AG10803 (cell line): ENCODE data around the gene SLC35A4.
"Not testable (repeated sequence)": the region's sequence is repeated elsewhere in the genome, so short reads cannot be mapped to it uniquely, and the experiment has no call there.

ENCODE experiments used
- DNase-seq: peaks from one replicate; pipeline ENCODE4 v3.0.0; 2010; ENCODE audit warnings: low read depth
- H3K4me3 ChIP-seq: 2 replicates; pipeline ENCODE4 v1.5.1; 2011; ENCODE audit warnings: mild to moderate bottlenecking, low read length, control low read depth
- TF ChIP-seq, protein P1 (sequence below): conservative IDR thresholded peaks from 2 replicates; pipeline ENCODE4 v1.5.1; 2011; ENCODE audit warnings: mild to moderate bottlenecking, low read length, control low read depth, inconsistent platforms

SLC35A4 gene

DNA sequence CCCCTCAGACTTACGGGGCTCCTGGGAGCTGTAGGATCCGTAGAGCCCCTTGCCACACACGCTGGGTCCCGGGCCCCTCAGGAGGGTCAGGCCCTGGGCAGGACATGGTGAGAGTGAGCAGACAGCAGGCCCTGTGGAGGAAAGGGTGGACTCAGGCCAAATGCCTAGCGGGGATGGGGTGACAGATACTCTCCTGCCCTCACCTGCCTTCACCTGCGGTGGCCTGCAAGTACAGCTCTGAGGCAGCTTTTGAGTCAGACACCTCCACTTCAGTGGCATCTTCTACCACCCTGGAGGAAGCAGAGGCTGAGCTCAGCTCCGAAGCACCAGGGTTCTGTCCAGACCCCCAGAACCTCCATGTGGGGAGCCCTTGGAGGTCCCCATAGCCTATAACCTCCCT lies 26.2 kb downstream of the SLC35A4 start:
- H3K4me3 ChIP-seq = no peak overlapping the region
- TF ChIP-seq, protein P1, sequence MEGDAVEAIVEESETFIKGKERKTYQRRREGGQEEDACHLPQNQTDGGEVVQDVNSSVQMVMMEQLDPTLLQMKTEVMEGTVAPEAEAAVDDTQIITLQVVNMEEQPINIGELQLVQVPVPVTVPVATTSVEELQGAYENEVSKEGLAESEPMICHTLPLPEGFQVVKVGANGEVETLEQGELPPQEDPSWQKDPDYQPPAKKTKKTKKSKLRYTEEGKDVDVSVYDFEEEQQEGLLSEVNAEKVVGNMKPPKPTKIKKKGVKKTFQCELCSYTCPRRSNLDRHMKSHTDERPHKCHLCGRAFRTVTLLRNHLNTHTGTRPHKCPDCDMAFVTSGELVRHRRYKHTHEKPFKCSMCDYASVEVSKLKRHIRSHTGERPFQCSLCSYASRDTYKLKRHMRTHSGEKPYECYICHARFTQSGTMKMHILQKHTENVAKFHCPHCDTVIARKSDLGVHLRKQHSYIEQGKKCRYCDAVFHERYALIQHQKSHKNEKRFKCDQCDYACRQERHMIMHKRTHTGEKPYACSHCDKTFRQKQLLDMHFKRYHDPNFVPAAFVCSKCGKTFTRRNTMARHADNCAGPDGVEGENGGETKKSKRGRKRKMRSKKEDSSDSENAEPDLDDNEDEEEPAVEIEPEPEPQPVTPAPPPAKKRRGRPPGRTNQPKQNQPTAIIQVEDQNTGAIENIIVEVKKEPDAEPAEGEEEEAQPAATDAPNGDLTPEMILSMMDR = no peak

DNA sequence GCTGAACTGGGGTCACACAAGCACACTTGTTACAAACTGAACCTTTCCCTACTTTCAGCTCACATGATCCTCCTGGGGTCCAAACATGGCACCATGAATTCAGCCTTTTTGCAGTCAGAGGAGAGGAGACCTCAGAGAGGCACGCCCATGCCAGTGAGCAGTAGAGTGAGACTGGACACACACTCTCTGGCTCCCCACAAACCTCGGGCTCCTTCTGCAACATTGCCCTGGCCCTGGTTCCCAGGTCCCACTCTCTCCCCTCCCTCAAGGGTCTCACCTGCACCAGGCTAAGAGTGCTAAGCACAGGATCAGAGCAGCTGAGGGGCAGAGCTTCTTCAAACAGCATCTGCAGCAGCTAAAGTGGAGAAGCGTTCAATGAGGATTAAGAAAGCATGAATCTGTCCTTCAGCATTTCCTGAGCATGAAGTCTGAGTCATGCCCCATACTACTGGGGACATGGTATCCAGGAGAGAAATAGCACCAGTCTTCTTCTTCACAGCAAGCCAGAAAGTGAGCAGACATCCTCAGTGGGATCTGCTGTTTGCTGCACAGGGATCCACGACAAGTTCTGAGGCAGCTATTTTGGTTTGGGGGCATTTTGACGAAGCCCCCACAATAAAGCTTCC lies 27.2 kb downstream of the SLC35A4 start:
- TF ChIP-seq, protein P1 = no peak
- DNase-seq = peak; percentile 60
- no peak overlapping the region for H3K4me3 ChIP-seq

More for the DNA sequence above, 26.2 kb downstream of the SLC35A4 start:
- DNase-seq = no peak

DNA sequence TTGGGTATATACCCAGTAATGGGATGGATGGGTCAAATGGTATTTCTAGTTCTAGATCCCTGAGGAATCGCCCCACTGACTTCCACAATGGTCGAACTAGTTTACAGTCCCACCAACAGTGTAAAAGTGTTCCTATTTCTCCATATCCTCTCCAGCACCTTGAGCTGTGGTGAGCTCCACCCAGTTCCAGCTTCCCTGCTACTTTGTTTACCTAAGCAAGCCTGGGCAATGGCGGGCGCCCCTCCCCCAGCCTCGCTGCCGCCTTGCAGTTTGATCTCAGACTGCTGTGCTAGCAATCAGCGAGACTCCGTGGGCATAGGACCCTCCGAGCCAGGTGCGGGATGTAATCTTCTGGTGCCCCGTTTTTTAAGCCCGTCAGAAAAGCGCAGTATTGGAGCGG lies 28.4 kb downstream of the SLC35A4 start:
- not testable (repeated sequence) for DNase-seq, H3K4me3 ChIP-seq

DNA sequence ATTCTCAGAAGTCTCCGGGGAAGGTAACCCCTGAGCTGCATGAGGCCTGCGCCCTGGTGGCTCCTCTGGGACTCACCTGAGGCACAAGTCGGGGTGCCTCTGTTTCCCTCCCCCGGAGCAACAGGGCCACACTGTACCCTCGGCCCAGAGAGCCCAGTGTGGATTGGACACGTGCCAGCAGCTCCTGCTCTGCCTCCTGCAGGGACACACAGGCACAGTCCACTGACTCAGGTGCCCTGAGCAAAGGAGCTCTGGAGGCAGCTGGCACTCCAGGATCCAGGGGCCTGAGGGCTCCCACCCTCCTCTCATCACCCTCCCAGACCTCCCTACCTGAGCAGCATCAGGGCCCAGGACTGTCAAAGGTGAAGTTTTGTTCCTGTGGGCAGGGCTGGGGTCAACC lies 29.5 kb downstream of the SLC35A4 start:
- TF ChIP-seq, protein P1 = no peak

DNA sequence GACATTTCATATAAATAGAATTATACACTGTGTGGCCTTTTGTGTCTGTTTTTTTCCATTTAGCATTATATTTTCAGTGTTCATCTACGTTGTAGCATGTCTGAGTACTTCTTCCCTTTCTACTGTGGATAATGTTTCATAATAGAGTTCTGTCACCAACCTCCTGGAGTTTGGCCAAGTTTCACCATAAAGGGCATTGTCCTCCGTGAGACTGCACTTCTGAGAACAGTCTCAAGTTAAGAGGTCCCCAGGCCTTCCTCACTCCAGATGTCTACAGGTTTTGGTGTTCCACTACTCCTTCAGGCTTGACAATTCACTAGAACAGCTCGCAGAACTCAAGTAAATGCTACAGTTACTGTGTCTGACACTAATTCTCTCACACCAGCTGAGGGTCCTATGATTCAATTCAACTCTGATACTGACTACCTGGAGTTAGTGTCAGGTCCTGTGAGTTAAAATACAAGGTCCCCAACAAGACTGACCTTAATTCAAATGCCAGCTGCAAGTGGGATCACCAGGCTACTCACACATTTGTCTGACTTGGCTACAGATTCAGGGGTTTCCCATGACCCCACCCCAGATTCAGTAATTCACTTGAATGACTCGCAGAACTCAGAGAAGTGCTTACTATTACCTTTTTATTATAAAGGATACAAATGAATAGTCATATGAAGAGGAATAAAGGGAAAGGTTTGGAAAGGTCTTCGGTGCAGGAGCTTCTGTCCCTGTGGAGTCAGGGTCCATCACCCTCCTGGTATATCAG lies 31.1 kb downstream of the SLC35A4 start:
- TF ChIP-seq, protein P1 = no peak
- no peak overlapping the region for H3K4me3 ChIP-seq
- no peak for DNase-seq

More for the DNA sequence above, 29.5 kb downstream of the SLC35A4 start:
- no peak overlapping the region for H3K4me3 ChIP-seq
- no peak for DNase-seq

DNA sequence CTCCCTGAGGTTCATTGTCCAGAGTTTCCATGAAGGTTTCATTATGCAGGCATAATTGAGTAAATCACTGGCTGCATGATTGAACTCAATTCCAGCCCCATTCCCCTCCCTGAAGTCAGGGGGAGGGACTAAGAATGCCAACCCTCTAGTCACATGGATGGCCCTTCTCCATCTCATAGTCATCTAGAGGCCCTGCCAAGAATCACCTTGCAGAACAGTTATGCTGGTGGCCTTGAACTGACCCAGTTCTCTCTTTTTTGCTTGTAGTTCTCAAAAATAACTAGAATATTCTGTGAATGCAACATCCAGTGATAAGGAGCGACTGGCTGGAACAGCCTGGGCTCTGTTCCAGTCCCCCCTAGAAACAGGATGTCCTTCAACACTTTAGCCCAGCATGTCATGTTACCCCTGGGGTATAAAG lies 31.7 kb downstream of the SLC35A4 start:
- DNase-seq = no peak
- H3K4me3 ChIP-seq = no peak overlapping the region
- TF ChIP-seq, protein P1 = no peak

DNA sequence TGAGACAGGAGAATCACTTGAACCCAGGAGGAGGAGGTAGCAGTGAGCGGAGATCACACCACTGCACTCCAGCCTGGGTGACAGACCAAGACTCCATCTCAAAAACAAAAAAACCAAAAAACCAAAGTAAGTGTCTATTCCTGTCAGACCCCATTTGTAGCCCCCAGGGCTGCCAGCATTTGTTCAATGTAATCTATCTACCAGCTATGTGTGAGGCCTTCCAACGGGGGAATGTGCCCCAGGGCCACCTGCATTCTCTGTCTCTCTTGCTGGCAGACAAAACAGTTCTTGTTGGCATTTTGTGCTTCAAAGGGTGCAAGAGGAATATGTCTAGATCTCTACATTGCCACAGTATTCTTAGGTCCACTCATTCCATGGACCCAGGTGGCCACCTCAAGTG lies 34.2 kb downstream of the SLC35A4 start:
- DNase-seq = no peak
- H3K4me3 ChIP-seq = no peak overlapping the region
- TF ChIP-seq, protein P1 = no peak
